ENCODE results near the gene ECE2. TPM values are rescaled to one million over a fixed set of nuclear protein-coding genes. Genes with fewer than 3 reads are reported as not detected.

Gene ECE2
- total and polyA plus RNA-seq, 2 experiments from 2014 or later, result not detected

GRCh38 chr3:184332370-184333090 lies 56.7 kb downstream of the ECE2 start:
- H3K4me2 ChIP-seq, result no peak overlapping the region
- H4K20me1 ChIP-seq (ENCODE audit: insufficient read depth, poor library complexity, severe bottlenecking), result peaks cover 31% of the 10 kb centered on the region
- H3K79me2 ChIP-seq, result peaks cover 19% of the 10 kb centered on the region

GRCh38 chr3:184333190-184333589 lies 57.4 kb downstream of the ECE2 start:
- H3K4me2 ChIP-seq, result no peak overlapping the region
- H2AFZ ChIP-seq, result no peak overlapping the region
- TF ChIP-seq EZH2 (IDR thresholded peaks at IDR 0.05; ENCODE audit: borderline replicate concordance) (no peak), EZH2phosphoT487 (IDR thresholded peaks at IDR 0.05; ENCODE audit: low read depth, severe bottlenecking, unreplicated experiment) (no peak), CTCF (IDR thresholded peaks at IDR 0.05; ENCODE audit: poor library complexity) (no peak)
- H3K9me3 ChIP-seq (ENCODE audit: low read depth), result no peaks in the 10 kb centered on the region
- H3K9me2 ChIP-seq (replicated peaks; ENCODE audit: insufficient read depth), result no peaks in the 10 kb centered on the region
- peaks cover 12% of the 10 kb centered on the region for H3K4me1 ChIP-seq (ENCODE audit: insufficient read depth)
- H3K36me3 ChIP-seq (replicated peaks; ENCODE audit: insufficient read depth, low read depth), result no peaks in the 10 kb centered on the region
- H3K4me3 ChIP-seq, result no peak overlapping the region
- peak overlapping the region; percentile 100 for H3K27ac ChIP-seq
- DNase-seq (ENCODE audit: low spot score), result no peak
- H3K79me2 ChIP-seq, result peaks cover 25% of the 10 kb centered on the region
- peaks cover 31% of the 10 kb centered on the region for H4K20me1 ChIP-seq (ENCODE audit: insufficient read depth, poor library complexity, severe bottlenecking)
- no peaks in the 10 kb centered on the region for H3K27me3 ChIP-seq
- 95% methylated on average over 6 of the region's 6 CpGs for WGBS (ENCODE audit: low lambda C conversion rate, missing lambda C conversion rate)

More at GRCh38 chr3:184332370-184333090, 56.7 kb downstream of the ECE2 start:
- Histone ChIP-seq H3K27me3 (no peaks in the 10 kb centered on the region), H3K9me3 (ENCODE audit: low read depth) (no peaks in the 10 kb centered on the region), H3K36me3 (replicated peaks; ENCODE audit: insufficient read depth, low read depth) (no peaks in the 10 kb centered on the region), H3K4me3 (no peak overlapping the region), H3K27ac (peak overlapping the region; percentile 100), H2AFZ (no peak overlapping the region), H3K4me1 (ENCODE audit: insufficient read depth) (peaks cover 11% of the 10 kb centered on the region), H3K9me2 (replicated peaks; ENCODE audit: insufficient read depth) (no peaks in the 10 kb centered on the region)
- no peak for DNase-seq (ENCODE audit: low spot score)
- WGBS (ENCODE audit: low lambda C conversion rate, missing lambda C conversion rate), result 82% methylated on average over 10 of the region's 10 CpGs
- no peak for TF ChIP-seq EZH2 (IDR thresholded peaks at IDR 0.05; ENCODE audit: borderline replicate concordance)

GRCh38 chr3:184333700-184334099 lies 57.9 kb downstream of the ECE2 start:
- H3K36me3 ChIP-seq (replicated peaks; ENCODE audit: insufficient read depth, low read depth), result no peaks in the 10 kb centered on the region

More at GRCh38 chr3:184333700-184334099, 57.9 kb downstream of the ECE2 start:
- Histone ChIP-seq H2AFZ (no peak overlapping the region), H3K4me2 (no peak overlapping the region), H3K79me2 (peaks cover 25% of the 10 kb centered on the region), H3K4me3 (no peak overlapping the region), H3K9me2 (replicated peaks; ENCODE audit: insufficient read depth) (no peaks in the 10 kb centered on the region), H3K27ac (peak overlapping the region; percentile 100), H3K9me3 (ENCODE audit: low read depth) (no peaks in the 10 kb centered on the region), H3K4me1 (ENCODE audit: insufficient read depth) (peaks cover 12% of the 10 kb centered on the region), H3K27me3 (no peaks in the 10 kb centered on the region), H4K20me1 (ENCODE audit: insufficient read depth, poor library complexity, severe bottlenecking) (peaks cover 31% of the 10 kb centered on the region)
- DNase-seq (ENCODE audit: low spot score), result no peak
- TF ChIP-seq EZH2phosphoT487 (IDR thresholded peaks at IDR 0.05; ENCODE audit: low read depth, severe bottlenecking, unreplicated experiment), result no peak
- TF ChIP-seq EZH2 (IDR thresholded peaks at IDR 0.05; ENCODE audit: borderline replicate concordance), result no peak
- TF ChIP-seq CTCF (IDR thresholded peaks at IDR 0.05; ENCODE audit: poor library complexity), result no peak
- WGBS (ENCODE audit: low lambda C conversion rate, missing lambda C conversion rate), result 84% methylated on average over 3 of the region's 3 CpGs

All from hepatocyte (in vitro differentiated cells).